ENCODE data around the gene CEMIP2.

DNA sequence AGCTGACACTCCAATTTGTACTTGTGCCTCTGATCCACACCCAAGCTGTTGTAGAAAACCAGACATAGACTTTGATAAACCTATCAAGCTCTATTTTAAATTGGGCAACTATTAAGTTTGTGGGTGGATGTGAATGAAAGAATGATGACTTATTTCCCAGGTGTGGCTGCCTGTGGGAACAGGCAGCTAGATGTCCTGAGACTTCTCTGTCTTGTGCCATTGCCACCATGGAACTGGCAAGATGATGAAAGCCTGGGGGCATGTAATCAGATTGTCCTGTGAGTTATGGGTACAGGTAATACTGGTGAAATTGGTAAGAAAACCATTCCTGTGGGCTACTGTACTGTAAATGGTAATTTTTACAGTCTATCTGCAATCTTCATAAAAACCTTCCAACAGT, 57.5 kb downstream of the CEMIP2 start:
- TF ChIP-seq, protein P1, sequence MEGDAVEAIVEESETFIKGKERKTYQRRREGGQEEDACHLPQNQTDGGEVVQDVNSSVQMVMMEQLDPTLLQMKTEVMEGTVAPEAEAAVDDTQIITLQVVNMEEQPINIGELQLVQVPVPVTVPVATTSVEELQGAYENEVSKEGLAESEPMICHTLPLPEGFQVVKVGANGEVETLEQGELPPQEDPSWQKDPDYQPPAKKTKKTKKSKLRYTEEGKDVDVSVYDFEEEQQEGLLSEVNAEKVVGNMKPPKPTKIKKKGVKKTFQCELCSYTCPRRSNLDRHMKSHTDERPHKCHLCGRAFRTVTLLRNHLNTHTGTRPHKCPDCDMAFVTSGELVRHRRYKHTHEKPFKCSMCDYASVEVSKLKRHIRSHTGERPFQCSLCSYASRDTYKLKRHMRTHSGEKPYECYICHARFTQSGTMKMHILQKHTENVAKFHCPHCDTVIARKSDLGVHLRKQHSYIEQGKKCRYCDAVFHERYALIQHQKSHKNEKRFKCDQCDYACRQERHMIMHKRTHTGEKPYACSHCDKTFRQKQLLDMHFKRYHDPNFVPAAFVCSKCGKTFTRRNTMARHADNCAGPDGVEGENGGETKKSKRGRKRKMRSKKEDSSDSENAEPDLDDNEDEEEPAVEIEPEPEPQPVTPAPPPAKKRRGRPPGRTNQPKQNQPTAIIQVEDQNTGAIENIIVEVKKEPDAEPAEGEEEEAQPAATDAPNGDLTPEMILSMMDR (IDR thresholded peaks at IDR 0.05): no peak
- no peak for TF ChIP-seq POLR2A (IDR thresholded peaks at IDR 0.05)
